MM.1S (cell line): ENCODE results near the gene STAG3.
A peak's percentile ranks its signal among the peaks of the same experiment; 100 is the strongest.
"Not testable (repeated sequence)": the region's sequence is repeated elsewhere in the genome, so short reads cannot be mapped to it uniquely, and the experiment has no call there.

ENCODE experiments used
- DNase-seq: peaks from one replicate; pipeline ENCODE4 v3.0.0-alpha.2; 2015
- H2AFZ ChIP-seq: fragments of 300-600 bp; sonication (generic); 2 replicates; pipeline ENCODE4 v1.6.0; 2016; ENCODE audit warnings: antibody characterized with exemption, low read length
- H3F3A ChIP-seq: fragments of 300-600 bp; sonication (generic); 2 replicates; pipeline ENCODE4 v1.6.1; 2016; ENCODE audit warnings: mild to moderate bottlenecking, antibody characterized with exemption, low read length, moderate library complexity, mixed read lengths; ENCODE audit not compliant: insufficient read depth
- H3K27ac ChIP-seq: fragments of 300-600 bp; sonication (generic); 2 replicates; pipeline ENCODE4 v1.5.1; 2016; ENCODE audit warnings: mild to moderate bottlenecking, low read length
- H3K27me3 ChIP-seq: fragments of 300-600 bp; sonication (generic); replicated peaks from 2 replicates; pipeline ENCODE4 v1.6.0; 2016; ENCODE audit warnings: low read length; ENCODE audit not compliant: insufficient read depth
- H3K36me3 ChIP-seq: fragments of 300-600 bp; sonication (generic); replicated peaks from 2 replicates; pipeline ENCODE4 v1.6.1; 2016; ENCODE audit warnings: mild to moderate bottlenecking, low read length, mixed read lengths; ENCODE audit not compliant: insufficient read depth
- H3K4me1 ChIP-seq: fragments of 300-600 bp; sonication (generic); 2 replicates; pipeline ENCODE4 v1.6.1; 2016; ENCODE audit warnings: low read length, mixed read lengths
- H3K4me2 ChIP-seq: fragments of 300-600 bp; sonication (generic); 2 replicates; pipeline ENCODE4 v1.6.0; 2016; ENCODE audit warnings: low read depth, low read length
- H3K4me3 ChIP-seq: fragments of 300-600 bp; sonication (generic); 2 replicates; pipeline ENCODE4 v1.5.1; 2016; ENCODE audit warnings: low read length, mixed read lengths
- H3K79me2 ChIP-seq: fragments of 300-600 bp; sonication (generic); 2 replicates; pipeline ENCODE4 v1.6.1; 2016; ENCODE audit warnings: mixed run types, low read length, mixed read lengths
- H3K9ac ChIP-seq: fragments of 300-600 bp; sonication (generic); 2 replicates; pipeline ENCODE4 v1.6.1; 2016; ENCODE audit warnings: low read length, mixed read lengths
- H3K9me2 ChIP-seq: fragments of 300-600 bp; sonication (generic); replicated peaks from 2 replicates; pipeline ENCODE4 v1.6.1; 2016; ENCODE audit warnings: mild to moderate bottlenecking, low read length, mixed read lengths; ENCODE audit not compliant: insufficient read depth
- H3K9me3 ChIP-seq: fragments of 300-600 bp; sonication (generic); replicated peaks from 2 replicates; pipeline ENCODE4 v1.6.1; 2016; ENCODE audit warnings: mild to moderate bottlenecking, low read length, mixed read lengths; ENCODE audit not compliant: insufficient read depth
- H4K20me1 ChIP-seq: fragments of 300-600 bp; sonication (generic); 2 replicates; pipeline ENCODE4 v1.6.1; 2016; ENCODE audit warnings: mild to moderate bottlenecking, low read length, moderate library complexity, mixed read lengths; ENCODE audit not compliant: insufficient read depth
- EZH2 ChIP-seq: fragments of 300-600 bp; sonication (generic); optimal IDR thresholded peaks from 2 replicates; pipeline ENCODE3; 2017; ENCODE audit warnings: low read depth, mild to moderate bottlenecking, antibody characterized with exemption, low read length, mixed read lengths
- EZH2phosphoT487 ChIP-seq: fragments of 300-600 bp; sonication (generic); IDR thresholded peaks from 2 replicates; pipeline ENCODE4 v1.6.1; 2018; ENCODE audit warnings: antibody characterized with exemption, low read length
- TF ChIP-seq, protein P1 (sequence below): fragments of 300-600 bp; sonication (generic); IDR thresholded peaks from 2 replicates; pipeline ENCODE4 v1.5.1; 2016; ENCODE audit warnings: antibody characterized with exemption, low read length, mixed read lengths

STAG3 gene

DNA sequence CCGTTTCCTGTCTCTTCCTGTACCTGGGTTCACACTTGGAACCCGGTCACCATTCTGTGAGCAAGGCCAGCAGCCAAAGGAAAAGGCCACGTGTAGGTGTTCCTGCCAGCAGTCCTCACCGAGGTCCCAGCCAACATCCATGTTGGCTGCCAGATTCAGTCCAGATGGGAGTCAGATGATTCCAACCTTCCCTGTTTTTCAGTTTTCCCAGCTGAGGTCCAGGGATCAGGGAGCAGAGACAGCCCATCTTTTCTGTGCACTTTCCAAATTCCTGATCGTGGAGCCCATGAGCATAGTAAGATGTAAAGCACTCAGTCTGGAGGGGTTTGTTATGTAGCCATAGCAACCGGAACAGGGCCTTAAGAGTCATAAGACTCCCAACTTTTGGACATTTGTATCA, 38.2 kb downstream of the STAG3 start:
- Histone ChIP-seq H3K79me2 (peaks cover 10% of the 10 kb centered on the region), H3K4me3 (no peak overlapping the region), H3K9ac (no peak overlapping the region), H3K27ac (no peak overlapping the region), H2AFZ (no peak overlapping the region), H3K27me3 (0 out of 2 replicates have a peak, but pooled peaks cover 10% of the 10 kb centered on the region), H3F3A (peaks cover 6% of the 10 kb centered on the region), H3K9me3 (no peaks in the 10 kb centered on the region), H3K4me1 (peaks cover 28% of the 10 kb centered on the region), H3K36me3 (no peaks in the 10 kb centered on the region), H3K4me2 (no peak overlapping the region), H3K9me2 (no peaks in the 10 kb centered on the region), H4K20me1 (no peaks in the 10 kb centered on the region)
- no peak for DNase-seq
- TF ChIP-seq, protein P1, sequence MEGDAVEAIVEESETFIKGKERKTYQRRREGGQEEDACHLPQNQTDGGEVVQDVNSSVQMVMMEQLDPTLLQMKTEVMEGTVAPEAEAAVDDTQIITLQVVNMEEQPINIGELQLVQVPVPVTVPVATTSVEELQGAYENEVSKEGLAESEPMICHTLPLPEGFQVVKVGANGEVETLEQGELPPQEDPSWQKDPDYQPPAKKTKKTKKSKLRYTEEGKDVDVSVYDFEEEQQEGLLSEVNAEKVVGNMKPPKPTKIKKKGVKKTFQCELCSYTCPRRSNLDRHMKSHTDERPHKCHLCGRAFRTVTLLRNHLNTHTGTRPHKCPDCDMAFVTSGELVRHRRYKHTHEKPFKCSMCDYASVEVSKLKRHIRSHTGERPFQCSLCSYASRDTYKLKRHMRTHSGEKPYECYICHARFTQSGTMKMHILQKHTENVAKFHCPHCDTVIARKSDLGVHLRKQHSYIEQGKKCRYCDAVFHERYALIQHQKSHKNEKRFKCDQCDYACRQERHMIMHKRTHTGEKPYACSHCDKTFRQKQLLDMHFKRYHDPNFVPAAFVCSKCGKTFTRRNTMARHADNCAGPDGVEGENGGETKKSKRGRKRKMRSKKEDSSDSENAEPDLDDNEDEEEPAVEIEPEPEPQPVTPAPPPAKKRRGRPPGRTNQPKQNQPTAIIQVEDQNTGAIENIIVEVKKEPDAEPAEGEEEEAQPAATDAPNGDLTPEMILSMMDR = no peak

DNA sequence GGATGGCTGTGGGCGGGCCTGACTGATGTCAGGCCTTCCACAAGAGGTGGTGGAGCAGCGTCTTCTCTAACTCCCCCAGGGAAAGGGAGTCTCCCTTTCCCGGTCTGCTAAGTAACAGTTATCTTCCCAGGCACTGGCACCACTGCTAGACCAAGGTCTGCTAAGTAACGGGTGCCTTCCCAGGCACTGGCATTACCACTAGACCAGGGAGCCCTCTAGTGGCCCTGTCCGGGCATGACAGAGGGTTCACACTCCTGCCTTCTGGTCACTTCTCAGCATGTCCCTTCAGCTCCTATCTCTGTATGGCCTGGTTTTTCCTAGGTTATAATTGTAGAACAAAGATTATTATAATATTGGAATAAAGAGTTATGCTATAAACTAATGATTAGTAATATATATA, 40.2 kb downstream of the STAG3 start:
- not testable (repeated sequence) for H3K4me3 ChIP-seq

DNA sequence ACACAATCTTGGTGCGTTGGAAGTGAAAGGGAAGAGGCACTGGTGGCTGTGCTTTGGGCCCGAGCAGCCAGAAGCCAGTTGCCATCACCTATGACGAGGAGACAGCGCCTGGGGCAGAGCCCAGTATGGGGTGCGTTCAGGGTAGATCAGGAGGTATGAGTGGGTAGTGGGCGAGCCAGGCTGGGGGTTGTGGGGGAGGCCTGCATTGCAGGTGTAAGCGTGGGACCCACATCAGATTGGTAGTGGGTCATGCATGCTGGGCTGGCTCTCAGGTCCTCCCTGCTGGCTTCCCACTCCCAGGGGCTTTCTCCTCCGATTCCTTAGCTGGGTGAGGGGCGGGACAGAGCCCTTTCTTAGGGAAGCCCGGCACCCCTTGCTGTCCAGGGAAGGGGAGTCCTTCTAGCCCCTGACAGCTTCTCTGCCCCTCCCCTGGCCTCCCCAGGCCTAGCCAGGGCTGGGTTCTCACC, 41.6 kb downstream of the STAG3 start:
- Histone ChIP-seq H3K27me3 (no peaks in the 10 kb centered on the region), H3K4me3 (no peak overlapping the region), H3K27ac (peak overlapping the region; percentile 97; the same call in 1 of the 2 replicates), H4K20me1 (no peaks in the 10 kb centered on the region), H3K4me1 (peaks cover 41% of the 10 kb centered on the region), H3K4me2 (0 out of 2 replicates have a peak overlapping the region, but pooled peaks have one; percentile 84), H3K79me2 (peaks cover 31% of the 10 kb centered on the region), H3F3A (peaks cover 14% of the 10 kb centered on the region), H3K36me3 (no peaks in the 10 kb centered on the region), H2AFZ (no peak overlapping the region), H3K9me3 (no peaks in the 10 kb centered on the region), H3K9me2 (no peaks in the 10 kb centered on the region), H3K9ac (no peak overlapping the region; the same call in 1 of the 2 replicates)
- TF ChIP-seq EZH2 (no peak), EZH2phosphoT487 (no peak)
- TF ChIP-seq, protein P1 = no peak
- no peak for DNase-seq

More for the DNA sequence above, 40.2 kb downstream of the STAG3 start:
- not testable (repeated sequence) for H2AFZ ChIP-seq, H3K27me3 ChIP-seq, H3K4me2 ChIP-seq, H4K20me1 ChIP-seq, H3K36me3 ChIP-seq, H3K9me2 ChIP-seq, DNase-seq, H3K9me3 ChIP-seq, H3K9ac ChIP-seq
- peak overlapping the region; percentile 13; the same call in 1 of the 2 replicates for H3K27ac ChIP-seq
- H3K4me1 ChIP-seq = peaks cover 41% of the 10 kb centered on the region
- peaks cover 26% of the 10 kb centered on the region for H3K79me2 ChIP-seq
- peaks cover 14% of the 10 kb centered on the region for H3F3A ChIP-seq

DNA sequence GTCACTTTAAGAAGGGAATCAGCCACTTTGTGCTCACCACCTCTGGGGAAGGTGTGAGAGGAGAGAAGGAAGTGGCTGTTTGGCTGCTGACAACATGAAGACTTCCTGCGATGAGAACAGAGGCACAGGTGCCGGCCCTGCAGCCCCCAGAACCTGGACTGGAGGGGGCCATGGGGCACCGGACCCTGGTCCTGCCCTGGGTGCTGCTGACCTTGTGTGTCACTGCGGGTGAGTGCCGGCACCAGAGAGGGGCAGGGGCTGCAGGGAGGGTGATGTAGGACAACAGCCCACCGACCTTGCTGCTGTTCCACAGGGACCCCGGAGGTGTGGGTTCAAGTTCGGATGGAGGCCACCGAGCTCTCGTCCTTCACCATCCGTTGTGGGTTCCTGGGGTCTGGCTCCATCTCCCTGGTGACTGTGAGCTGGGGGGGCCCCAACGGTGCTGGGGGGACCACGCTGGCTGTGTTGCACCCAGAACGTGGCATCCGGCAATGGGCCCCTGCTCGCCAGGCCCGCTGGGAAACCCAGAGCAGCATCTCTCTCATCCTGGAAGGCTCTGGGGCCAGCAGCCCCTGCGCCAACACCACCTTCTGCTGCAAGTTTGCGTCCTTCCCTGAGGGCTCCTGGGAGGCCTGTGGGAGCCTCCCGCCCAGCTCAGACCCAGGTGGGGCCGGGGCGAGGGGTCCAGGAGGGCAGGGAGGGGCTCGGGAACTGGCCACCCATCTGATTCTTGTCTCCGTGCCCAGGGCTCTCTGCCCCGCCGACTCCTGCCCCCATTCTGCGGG, 42.3 kb downstream of the STAG3 start, which contains the start of gene PVRIG:
Gene PVRIG, plus strand, starts transcription at position 149 of the 785 bp plus-strand sequence. Its CDS starts 22 bp downstream, at position 171.
- H3K79me2 ChIP-seq = peaks cover 35% of the 10 kb centered on the region

More for the DNA sequence above, 42.3 kb downstream of the STAG3 start, which contains the start of gene PVRIG:
- not testable (repeated sequence) for H3K36me3 ChIP-seq, DNase-seq, H4K20me1 ChIP-seq, H3K27me3 ChIP-seq, H3K9me2 ChIP-seq, H2AFZ ChIP-seq, H3K9me3 ChIP-seq
- Histone ChIP-seq H3K4me3 (peak within 1 kb of the TSS; percentile 57), H3K4me1 (peaks cover 41% of the 10 kb centered on the region), H3F3A (peaks cover 14% of the 10 kb centered on the region), H3K9ac (peak within 1 kb of the TSS; percentile 89), H3K27ac (peak within 1 kb of the TSS; percentile 97), H3K4me2 (peak within 1 kb of the TSS; percentile 84)
